HFFc6 (cell line): ENCODE results near the gene SMAD1. TPM values are rescaled to one million over a fixed set of nuclear protein-coding genes. Genes with fewer than 3 reads are reported as not detected.

Experiments
- DNase-seq: peaks from one replicate; pipeline ENCODE4 v3.0.0-alpha.2; 2018
- H3K27ac Mint-ChIP-seq: 2 replicates; pipeline ENCODE4 v1.8.0; 2020; ENCODE audit warnings: mild to moderate bottlenecking, mixed read lengths
- H3K27me3 Mint-ChIP-seq: 2 replicates; pipeline ENCODE4 v1.8.0; 2021; ENCODE audit warnings: mild to moderate bottlenecking, moderate library complexity, mixed read lengths; ENCODE audit not compliant: insufficient read depth
- H3K36me3 Mint-ChIP-seq: 2 replicates; pipeline ENCODE4 v1.8.0; 2021; ENCODE audit warnings: low read depth, mixed read lengths
- H3K4me1 Mint-ChIP-seq: 2 replicates; pipeline ENCODE4 v1.8.0; 2020; ENCODE audit warnings: low read depth, mixed read lengths
- H3K4me3 Mint-ChIP-seq: 2 replicates; pipeline ENCODE4 v1.8.0; 2020; ENCODE audit warnings: mild to moderate bottlenecking, moderate library complexity, mixed read lengths
- H3K9me3 Mint-ChIP-seq: 2 replicates; pipeline ENCODE4 v1.8.0; 2020; ENCODE audit warnings: mild to moderate bottlenecking, mixed read lengths
- CTCF ChIP-seq: fragments of 200-600 bp; sonication (generic); IDR thresholded peaks from 2 replicates; pipeline ENCODE4 v1.5.0; 2021; ENCODE audit warnings: antibody characterized with exemption, mild to moderate bottlenecking
- total RNA-seq, 6 experiments: library from RNA; stranded (reverse); fragmentation: NEBNext Ultra II Directional; extraction: Animal tissue kit (Norgen Biotek cat#: 25700); gene quantifications; 2 replicates in 1 of 6; 3 replicates in 5 of 6; pipeline ENCODE4 v1.2.3, GENCODE V29; 2021

The SMAD1 gene
- total RNA-seq, 6 experiments from 2014 or later = 9.2 to 11.2 (median 10.3) TPM

DNA sequence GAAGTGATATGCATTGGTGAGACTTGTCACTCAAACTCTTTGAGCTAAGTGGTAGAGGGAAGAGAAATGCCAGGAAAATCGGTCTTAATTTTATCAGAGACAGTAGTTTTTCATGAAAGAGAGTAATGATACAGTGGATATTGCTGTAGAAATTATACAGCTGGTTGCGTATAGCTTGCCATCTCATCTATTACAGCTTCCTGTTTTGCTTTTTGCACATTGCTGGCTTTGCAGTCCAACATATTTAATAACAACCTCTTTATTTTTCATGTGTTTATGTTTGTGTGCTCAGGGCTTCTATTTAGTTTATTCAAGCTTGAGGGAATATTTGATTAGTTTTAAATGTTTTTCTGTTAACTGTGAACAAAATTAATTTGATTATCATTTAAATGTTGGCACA is 11.5 kb downstream of the SMAD1 start:
- no peak overlapping the region for H3K27ac Mint-ChIP-seq
- no peaks in the 10 kb centered on the region for H3K9me3 Mint-ChIP-seq
- H3K36me3 Mint-ChIP-seq = no peaks in the 10 kb centered on the region
- TF ChIP-seq CTCF = no peak
- no peaks in the 10 kb centered on the region for H3K27me3 Mint-ChIP-seq
- no peak overlapping the region for H3K4me3 Mint-ChIP-seq
- no peaks in the 10 kb centered on the region; the same call in 1 of the 2 replicates for H3K4me1 Mint-ChIP-seq
- DNase-seq = no peak

- Mint-ChIP-seq H3K4me3 (no peak overlapping the region), H3K27ac (no peak overlapping the region), H3K4me1 (no peaks in the 10 kb centered on the region; the same call in 1 of the 2 replicates), H3K27me3 (no peaks in the 10 kb centered on the region), H3K9me3 (no peaks in the 10 kb centered on the region), H3K36me3 (no peaks in the 10 kb centered on the region)
- no peak for DNase-seq
- TF ChIP-seq CTCF = no peak
Measured at GRCh38 chr4:145494666-145495270, 13.1 kb downstream of the SMAD1 start.

GRCh38 chr4:145496292-145496691 is 14.6 kb downstream of the SMAD1 start:
- TF ChIP-seq CTCF = no peak
- H3K4me1 Mint-ChIP-seq = peaks cover 3% of the 10 kb centered on the region; the same call in 1 of the 2 replicates
- no peak overlapping the region for H3K27ac Mint-ChIP-seq
- DNase-seq = no peak
- no peaks in the 10 kb centered on the region for H3K9me3 Mint-ChIP-seq
- no peaks in the 10 kb centered on the region; the same call in 1 of the 2 replicates for H3K36me3 Mint-ChIP-seq
- H3K4me3 Mint-ChIP-seq = no peak overlapping the region
- H3K27me3 Mint-ChIP-seq = peaks cover 1% of the 10 kb centered on the region; the same call in 1 of the 2 replicates

DNA sequence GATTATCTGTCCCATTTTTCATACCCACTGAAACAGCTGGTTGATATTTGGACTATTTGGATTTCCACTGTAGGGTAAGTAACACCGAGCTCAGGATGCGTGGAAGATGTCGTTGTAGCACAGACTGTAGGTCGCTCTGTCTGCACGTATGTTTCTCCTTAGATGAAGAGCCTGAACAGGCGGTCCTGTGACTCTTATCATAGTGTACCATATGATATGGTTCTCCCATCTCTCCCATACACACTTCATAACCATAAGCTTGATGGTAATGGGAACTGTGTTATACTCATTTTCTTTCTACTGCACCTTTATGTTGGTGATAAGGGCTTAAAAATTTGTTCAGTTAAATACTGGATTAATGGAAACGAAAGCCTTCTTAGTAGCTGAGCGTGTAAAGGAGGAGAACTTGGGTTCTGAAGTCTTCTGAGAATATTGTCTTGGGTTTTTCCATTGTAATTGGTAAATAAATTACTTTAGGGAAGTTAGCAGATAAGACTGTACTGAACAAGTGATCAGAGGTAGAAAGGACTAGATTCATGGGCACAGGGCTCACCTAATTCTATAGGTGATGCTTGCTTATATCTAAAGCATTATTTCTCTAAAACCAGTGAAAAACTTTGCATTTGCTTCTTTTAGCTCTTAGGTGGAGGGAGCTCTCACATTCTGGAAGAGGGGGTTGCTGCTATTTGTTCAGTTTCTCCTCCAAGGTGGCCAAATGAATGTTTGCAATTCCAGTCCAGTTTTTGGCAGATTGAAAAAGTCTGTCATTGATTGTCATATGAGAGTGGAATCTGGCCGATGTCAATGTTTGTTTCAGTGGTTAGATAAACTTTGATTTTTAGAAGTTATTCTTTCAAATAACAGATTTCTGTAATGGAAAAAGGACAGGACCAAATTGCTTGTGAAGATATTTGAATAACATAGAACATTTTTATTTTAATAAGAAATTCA is 15.8 kb downstream of the SMAD1 start:
- Mint-ChIP-seq H3K27me3 (peaks cover 1% of the 10 kb centered on the region; the same call in 1 of the 2 replicates), H3K9me3 (no peaks in the 10 kb centered on the region), H3K4me1 (peaks cover 12% of the 10 kb centered on the region; the same call in 1 of the 2 replicates), H3K36me3 (no peaks in the 10 kb centered on the region; the same call in 1 of the 2 replicates), H3K27ac (no peak overlapping the region), H3K4me3 (no peak overlapping the region)
- TF ChIP-seq CTCF = no peak
- DNase-seq = no peak

DNA sequence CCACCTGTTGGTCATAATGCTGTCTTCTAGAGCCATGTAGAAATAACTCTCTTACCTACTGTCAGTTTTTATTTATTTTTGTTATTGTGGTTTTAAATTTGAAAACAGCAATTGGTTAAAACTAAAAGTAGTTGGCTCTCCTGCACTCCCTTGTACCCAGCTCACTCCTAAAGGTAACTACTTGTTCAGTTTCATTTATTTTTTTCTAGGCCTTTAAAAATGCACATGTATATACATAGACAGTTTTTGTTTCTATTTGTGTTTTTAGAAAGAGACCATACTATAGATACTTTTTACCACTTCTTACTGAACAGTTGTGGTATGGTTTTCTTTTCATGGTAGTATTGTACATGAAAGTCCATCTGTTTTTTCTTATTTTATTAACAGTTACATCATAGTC is 16.8 kb downstream of the SMAD1 start:
- no peak overlapping the region for H3K27ac Mint-ChIP-seq
- DNase-seq = no peak
- TF ChIP-seq CTCF = no peak
- H3K4me1 Mint-ChIP-seq = peaks cover 12% of the 10 kb centered on the region; the same call in 1 of the 2 replicates
- peaks cover 1% of the 10 kb centered on the region; the same call in 1 of the 2 replicates for H3K27me3 Mint-ChIP-seq
- no peaks in the 10 kb centered on the region for H3K9me3 Mint-ChIP-seq
- no peak overlapping the region for H3K4me3 Mint-ChIP-seq
- H3K36me3 Mint-ChIP-seq = no peaks in the 10 kb centered on the region; the same call in 1 of the 2 replicates
